GM23248 (cell line): ENCODE results near the gene ABCG1. TPM values are rescaled to one million over a fixed set of nuclear protein-coding genes. Genes with fewer than 3 reads are reported as not detected.

Experiments
- DNase-seq: peaks from one replicate; pipeline ENCODE4 v3.0.0-alpha.2; 2015
- H2AFZ ChIP-seq: fragments of 200-600 bp; sonication (generic); 2 replicates; pipeline ENCODE4 v1.6.1; 2016; ENCODE audit warnings: antibody characterized with exemption
- H3F3A ChIP-seq: fragments of 200-600 bp; sonication (generic); 2 replicates; pipeline ENCODE4 v1.6.1; 2016; ENCODE audit warnings: mild to moderate bottlenecking, antibody characterized with exemption, mixed run types; ENCODE audit not compliant: insufficient read depth
- H3K27ac ChIP-seq: fragments of 200-600 bp; sonication (generic); 2 replicates; pipeline ENCODE4 v1.5.1; 2016; ENCODE audit warnings: mild to moderate bottlenecking
- H3K27me3 ChIP-seq: fragments of 200-600 bp; sonication (generic); replicated peaks from 2 replicates; pipeline ENCODE4 v1.6.1; 2016; ENCODE audit warnings: mild to moderate bottlenecking; ENCODE audit not compliant: insufficient read depth
- H3K36me3 ChIP-seq: fragments of 200-600 bp; sonication (generic); 2 replicates; pipeline ENCODE4 v1.6.1; 2016; ENCODE audit warnings: low read depth, mild to moderate bottlenecking
- H3K4me1 ChIP-seq: fragments of 200-600 bp; sonication (generic); 2 replicates; pipeline ENCODE4 v1.6.1; 2016; ENCODE audit warnings: mild to moderate bottlenecking; ENCODE audit not compliant: insufficient read depth
- H3K4me2 ChIP-seq: fragments of 200-600 bp; sonication (generic); one replicate; pipeline ENCODE4 v1.6.1; 2016; ENCODE audit warnings: mild to moderate bottlenecking; ENCODE audit not compliant: unreplicated experiment
- H3K4me3 ChIP-seq: fragments of 200-600 bp; sonication (generic); 2 replicates; pipeline ENCODE4 v1.5.1; 2016; ENCODE audit warnings: mild to moderate bottlenecking
- H3K79me2 ChIP-seq: fragments of 200-600 bp; sonication (generic); 2 replicates; pipeline ENCODE4 v1.6.1; 2016; ENCODE audit warnings: mild to moderate bottlenecking; ENCODE audit not compliant: insufficient read depth
- H3K9ac ChIP-seq: fragments of 200-600 bp; sonication (generic); 2 replicates; pipeline ENCODE4 v1.6.1; 2016; ENCODE audit warnings: mild to moderate bottlenecking
- H3K9me2 ChIP-seq: fragments of 200-600 bp; sonication (generic); 2 replicates; pipeline ENCODE4 v1.6.1; 2016; ENCODE audit warnings: mixed run types, mild to moderate bottlenecking, moderate library complexity; ENCODE audit not compliant: insufficient read depth
- H3K9me3 ChIP-seq: fragments of 200-600 bp; sonication (generic); one replicate; pipeline ENCODE4 v1.6.1; 2017; ENCODE audit warnings: low read depth
- H4K20me1 ChIP-seq: fragments of 200-600 bp; sonication (generic); 2 replicates; pipeline ENCODE4 v1.6.0; 2016; ENCODE audit not compliant: insufficient read depth
- EZH2 ChIP-seq: fragments of 200-600 bp; sonication (generic); IDR thresholded peaks from 2 replicates; pipeline ENCODE4 v1.6.1; 2018; ENCODE audit warnings: antibody characterized with exemption, mild to moderate bottlenecking; ENCODE audit not compliant: insufficient read depth, poor library complexity, severe bottlenecking
- EZH2phosphoT487 ChIP-seq: fragments of 200-600 bp; sonication (generic); IDR thresholded peaks from 2 replicates; pipeline ENCODE4 v1.6.1; 2018; ENCODE audit warnings: antibody characterized with exemption, moderate library complexity, mild to moderate bottlenecking, low read depth; ENCODE audit not compliant: insufficient read depth
- WGBS, 2 experiments: methylation state at CpG; one replicate each; pipeline ENCODE4 v1.1.6; 2015 to 2017; ENCODE audit warnings: low lambda C conversion rate in 2 of 2, low coverage in 1 of 2; ENCODE audit errors: missing lambda C conversion rate in 2 of 2; 5-methylcytosine and 5-hydroxymethylcytosine counted together
- in situ Hi-C: fragments of 300-500 bp; cut with MboI; formaldehyde crosslinking; loops from 2 replicates; pipeline ENCODE4 v1.15.0; 2020
- polyA plus RNA-seq: library from polyadenylated mRNA; unstranded; fragments of >200 nt; fragmentation: Nextera tagmentation; extraction: Ambion mirVana; gene quantifications from 2 replicates; pipeline ENCODE4 v1.2.1, GENCODE V29; 2016
- total RNA-seq: library from RNA; depleted of rRNA; stranded (reverse); fragments of >200 nt; shearing (Covaris generic); gene quantifications from 2 replicates; pipeline ENCODE4 v1.2.3, GENCODE V29; 2014

Gene ABCG1
- total and polyA plus RNA-seq, 2 experiments from 2014 or later: 0.08 TPM; not detected in 1

DNA sequence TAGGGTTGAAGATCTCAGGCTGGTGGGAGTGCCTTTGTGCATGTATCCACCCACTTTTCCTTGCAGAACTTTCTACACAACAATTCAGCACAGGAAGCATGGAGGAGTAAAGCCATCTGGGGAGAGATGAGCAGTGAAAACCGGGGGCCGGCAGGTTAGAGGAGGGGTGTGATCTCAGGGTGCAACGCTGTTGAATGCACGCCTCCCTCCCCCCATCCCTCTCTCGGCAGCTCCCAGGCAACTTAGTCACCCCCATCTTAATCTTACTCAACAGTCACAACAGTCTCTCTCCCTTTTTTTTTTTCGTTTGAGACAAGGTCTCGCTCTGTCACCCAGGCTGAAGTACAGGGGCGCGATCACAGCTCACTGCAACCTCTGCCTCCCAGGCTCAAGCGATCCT is 16.6 kb upstream of the ABCG1 start:
- Histone ChIP-seq H3K4me2 (no peak overlapping the region), H3K4me3 (no peak overlapping the region), H3K27me3 (peaks cover 14% of the 10 kb centered on the region), H3F3A (0 out of 2 replicates have a peak, but pooled peaks cover 7% of the 10 kb centered on the region), H3K79me2 (no peaks in the 10 kb centered on the region), H4K20me1 (no peaks in the 10 kb centered on the region), H3K4me1 (peaks cover 21% of the 10 kb centered on the region), H3K9me2 (no peaks in the 10 kb centered on the region), H3K9ac (no peak overlapping the region), H2AFZ (no peak overlapping the region), H3K27ac (no peak overlapping the region), H3K36me3 (no peaks in the 10 kb centered on the region), H3K9me3 (no peaks in the 10 kb centered on the region)
- WGBS, 2 experiments: 62 to 64% methylated on average over 10 of the region's 10 CpGs
- no peak for DNase-seq
- TF ChIP-seq EZH2: no peak
- TF ChIP-seq EZH2phosphoT487: no peak
- in situ Hi-C loops: no loop called here

GRCh38 chr21:42203321-42203720 is 15.6 kb upstream of the ABCG1 start:
- Histone ChIP-seq H3K4me3 (no peak overlapping the region), H3F3A (0 out of 2 replicates have a peak, but pooled peaks cover 7% of the 10 kb centered on the region), H2AFZ (no peak overlapping the region), H3K79me2 (no peaks in the 10 kb centered on the region), H3K4me1 (peaks cover 21% of the 10 kb centered on the region), H3K27ac (no peak overlapping the region), H3K9ac (no peak overlapping the region), H3K9me2 (no peaks in the 10 kb centered on the region), H3K4me2 (no peak overlapping the region), H3K36me3 (no peaks in the 10 kb centered on the region), H3K9me3 (no peaks in the 10 kb centered on the region), H3K27me3 (peaks cover 18% of the 10 kb centered on the region), H4K20me1 (no peaks in the 10 kb centered on the region)
- in situ Hi-C loops: no loop called here
- WGBS, 2 experiments: 59 to 60% methylated on average over 5 of the region's 5 CpGs
- TF ChIP-seq EZH2: no peak
- no peak for TF ChIP-seq EZH2phosphoT487
- DNase-seq: no peak

DNA sequence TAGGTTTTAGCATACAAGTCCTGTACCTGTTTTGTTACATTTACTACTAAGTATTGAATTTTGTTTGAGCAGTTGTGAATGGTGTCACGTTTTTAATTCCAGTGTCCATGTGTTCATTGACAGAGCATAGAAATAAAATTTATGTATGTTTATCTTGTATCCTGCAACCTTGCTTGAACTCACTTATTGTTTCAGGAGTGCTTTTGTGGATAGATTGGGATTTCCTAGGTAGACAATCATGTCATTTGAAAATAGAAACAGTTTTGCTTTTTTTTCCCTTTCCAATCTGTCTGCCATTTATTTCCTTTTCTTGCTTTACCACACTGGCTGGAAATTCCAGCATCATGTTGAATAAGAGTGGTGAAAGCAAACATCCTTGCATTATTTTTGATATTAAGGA is 15.0 kb upstream of the ABCG1 start:
- no peak overlapping the region for H2AFZ ChIP-seq
- DNase-seq: no peak
- H3K4me2 ChIP-seq: no peak overlapping the region
- WGBS, 2 experiments: 32 to 59% methylated on average over 1 of the region's 1 CpG
- 0 out of 2 replicates have a peak, but pooled peaks cover 4% of the 10 kb centered on the region for H3F3A ChIP-seq
- TF ChIP-seq EZH2phosphoT487: no peak
- no peak for TF ChIP-seq EZH2
- no peak overlapping the region for H3K4me3 ChIP-seq
- peaks cover 18% of the 10 kb centered on the region for H3K27me3 ChIP-seq
- H3K9me2 ChIP-seq: no peaks in the 10 kb centered on the region
- no peak overlapping the region for H3K9ac ChIP-seq
- H4K20me1 ChIP-seq: no peaks in the 10 kb centered on the region
- no peaks in the 10 kb centered on the region for H3K36me3 ChIP-seq
- in situ Hi-C loops: no loop called here
- H3K27ac ChIP-seq: no peak overlapping the region
- H3K79me2 ChIP-seq: no peaks in the 10 kb centered on the region
- no peaks in the 10 kb centered on the region for H3K9me3 ChIP-seq
- H3K4me1 ChIP-seq: peaks cover 18% of the 10 kb centered on the region

GRCh38 chr21:42207426-42207825 is 11.5 kb upstream of the ABCG1 start:
- no peak overlapping the region for H3K9ac ChIP-seq
- DNase-seq: no peak
- H3K36me3 ChIP-seq: no peaks in the 10 kb centered on the region
- no peak overlapping the region for H2AFZ ChIP-seq
- H3K9me2 ChIP-seq: no peaks in the 10 kb centered on the region
- H3K79me2 ChIP-seq: no peaks in the 10 kb centered on the region
- 37 to 81% methylated on average over 2 of the region's 2 CpGs for WGBS, 2 experiments
- H4K20me1 ChIP-seq: no peaks in the 10 kb centered on the region
- H3K4me1 ChIP-seq: no peaks in the 10 kb centered on the region
- H3K27ac ChIP-seq: no peak overlapping the region
- TF ChIP-seq EZH2phosphoT487: no peak
- no peaks in the 10 kb centered on the region for H3K9me3 ChIP-seq
- H3K4me3 ChIP-seq: no peak overlapping the region
- peaks cover 33% of the 10 kb centered on the region for H3K27me3 ChIP-seq
- in situ Hi-C loops: no loop called here
- H3K4me2 ChIP-seq: no peak overlapping the region
- H3F3A ChIP-seq: no peaks in the 10 kb centered on the region

GRCh38 chr21:42208036-42208435 is 10.9 kb upstream of the ABCG1 start:
- no peaks in the 10 kb centered on the region for H3K9me2 ChIP-seq
- H3K36me3 ChIP-seq: no peaks in the 10 kb centered on the region
- no peaks in the 10 kb centered on the region for H3K4me1 ChIP-seq
- no peak overlapping the region for H3K9ac ChIP-seq
- no peaks in the 10 kb centered on the region for H4K20me1 ChIP-seq
- H3K27me3 ChIP-seq: peaks cover 33% of the 10 kb centered on the region
- no peaks in the 10 kb centered on the region for H3K79me2 ChIP-seq
- in situ Hi-C loops: no loop called here
- H3K4me3 ChIP-seq: no peak overlapping the region
- no peaks in the 10 kb centered on the region for H3K9me3 ChIP-seq
- no peak overlapping the region for H3K4me2 ChIP-seq
- DNase-seq: no peak
- no peak for TF ChIP-seq EZH2
- TF ChIP-seq EZH2phosphoT487: no peak
- no peak overlapping the region for H2AFZ ChIP-seq
- no peaks in the 10 kb centered on the region for H3F3A ChIP-seq
- no peak overlapping the region for H3K27ac ChIP-seq
